OCI-LY1 (cell line): ENCODE results near the gene FAM124A.

ENCODE experiments used
- EZH2 ChIP-seq: fragments of 200-600 bp; sonication (generic), shearing (Covaris generic); IDR thresholded peaks from 2 replicates; pipeline ENCODE4 v1.8.0; 2017; ENCODE audit warnings: borderline replicate concordance, mixed run types, mild to moderate bottlenecking, antibody characterized with exemption, low read length, moderate library complexity, mixed read lengths
- TF ChIP-seq, protein P1 (sequence below): fragments of 200-600 bp; sonication (generic), shearing (Covaris generic); IDR thresholded peaks from 2 replicates; pipeline ENCODE4 v1.5.1; 2017; ENCODE audit warnings: mild to moderate bottlenecking, antibody characterized with exemption, low read length, moderate library complexity, mixed read lengths

DNA sequence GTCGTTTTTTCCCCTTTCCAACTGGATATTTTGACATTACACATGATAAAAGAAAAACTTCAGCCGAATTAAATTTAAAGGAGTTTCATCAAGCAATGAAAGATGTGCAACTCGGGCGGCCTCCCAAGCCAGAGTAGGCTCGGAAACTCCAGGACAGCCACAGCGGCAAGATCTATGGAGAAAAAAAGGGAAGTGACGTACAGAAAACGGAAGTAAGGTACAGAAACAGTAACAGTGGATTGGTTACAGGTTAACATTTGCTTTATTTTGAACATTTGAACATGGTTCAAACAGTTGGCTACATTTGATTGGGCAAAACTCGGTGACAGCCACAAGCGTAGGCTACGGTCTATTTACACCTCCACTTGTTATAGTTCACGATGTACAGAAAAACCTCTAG, 30.5 kb upstream of the FAM124A start:
- TF ChIP-seq, protein P1, sequence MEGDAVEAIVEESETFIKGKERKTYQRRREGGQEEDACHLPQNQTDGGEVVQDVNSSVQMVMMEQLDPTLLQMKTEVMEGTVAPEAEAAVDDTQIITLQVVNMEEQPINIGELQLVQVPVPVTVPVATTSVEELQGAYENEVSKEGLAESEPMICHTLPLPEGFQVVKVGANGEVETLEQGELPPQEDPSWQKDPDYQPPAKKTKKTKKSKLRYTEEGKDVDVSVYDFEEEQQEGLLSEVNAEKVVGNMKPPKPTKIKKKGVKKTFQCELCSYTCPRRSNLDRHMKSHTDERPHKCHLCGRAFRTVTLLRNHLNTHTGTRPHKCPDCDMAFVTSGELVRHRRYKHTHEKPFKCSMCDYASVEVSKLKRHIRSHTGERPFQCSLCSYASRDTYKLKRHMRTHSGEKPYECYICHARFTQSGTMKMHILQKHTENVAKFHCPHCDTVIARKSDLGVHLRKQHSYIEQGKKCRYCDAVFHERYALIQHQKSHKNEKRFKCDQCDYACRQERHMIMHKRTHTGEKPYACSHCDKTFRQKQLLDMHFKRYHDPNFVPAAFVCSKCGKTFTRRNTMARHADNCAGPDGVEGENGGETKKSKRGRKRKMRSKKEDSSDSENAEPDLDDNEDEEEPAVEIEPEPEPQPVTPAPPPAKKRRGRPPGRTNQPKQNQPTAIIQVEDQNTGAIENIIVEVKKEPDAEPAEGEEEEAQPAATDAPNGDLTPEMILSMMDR, result no peak
- TF ChIP-seq EZH2, result no peak
